ENCODE results near the gene LRRK1. TPM values are rescaled to one million over a fixed set of nuclear protein-coding genes. Genes with fewer than 3 reads are reported as not detected.

The LRRK1 gene
- total and polyA plus RNA-seq, 2 of the 4 experiments (the other 2 are of a cell fraction): 3.0 to 5.8 TPM

GRCh38 chr15:101108461-101108775, 189.3 kb downstream of the LRRK1 start:
- Histone ChIP-seq H2AFZ (replicated peaks; ENCODE audit: low read length, poor library complexity) (no peak overlapping the region), H2BK15ac (ENCODE audit: low read depth, low read length) (no peak overlapping the region), H3K9me1 (ENCODE audit: insufficient read depth, low read length) (peaks cover 9% of the 10 kb centered on the region; the same call in 1 of the 2 replicates), H3K79me1 (ENCODE audit: low read depth in 1 of 2, low read length in 2 of 2) (no peaks in the 10 kb centered on the region), H3K56ac (ENCODE audit: extremely low read depth, insufficient read depth, low read length) (no peak overlapping the region), H4K20me1 (ENCODE audit: insufficient read depth, low read length) (no peaks in the 10 kb centered on the region), H2AK5ac (ENCODE audit: low read depth, low read length) (no peak overlapping the region), H3K36me3 (ENCODE audit: control insufficient read depth, insufficient read depth, low read length) (no peaks in the 10 kb centered on the region), H3K4me3 (ENCODE audit: insufficient read depth, low read depth, low read length) (no peak overlapping the region), H3K27ac (ENCODE audit: insufficient read depth, low read length) (no peak overlapping the region), H4K8ac (ENCODE audit: low read depth in 2 of 2, low read length in 2 of 2) (no peak overlapping the region), H3K9me3 (ENCODE audit: control insufficient read depth, insufficient read depth, low read length) (no peaks in the 10 kb centered on the region), H3K14ac (replicated peaks; ENCODE audit: low read depth, low read length) (no peak overlapping the region), H3K23ac (ENCODE audit: low read depth, low read length) (no peak overlapping the region), H2BK20ac (ENCODE audit: low read depth, low read length) (no peak overlapping the region), H3K9ac (ENCODE audit: low read depth, low read length) (no peak overlapping the region), H2BK5ac (ENCODE audit: low read depth, low read length, poor library complexity, severe bottlenecking) (no peak overlapping the region), H3K18ac (ENCODE audit: low read depth, low read length) (no peak overlapping the region), H2AK9ac (replicated peaks; ENCODE audit: low read depth, low read length, poor library complexity) (no peak overlapping the region), H4K91ac (ENCODE audit: insufficient read depth, low read depth, low read length) (no peak overlapping the region), H3K4ac (ENCODE audit: low read depth, low read length) (no peak overlapping the region), H2BK120ac (ENCODE audit: low read depth, low read length) (no peak overlapping the region), H3K4me1 (ENCODE audit: control insufficient read depth, insufficient read depth, low read length) (peaks cover 8% of the 10 kb centered on the region), H3K4me2 (ENCODE audit: low read depth, low read length) (no peak overlapping the region), H4K5ac (ENCODE audit: low read depth, low read length) (no peak overlapping the region), H3K27me3 (ENCODE audit: control insufficient read depth, insufficient read depth, low read length) (no peaks in the 10 kb centered on the region)
- intact Hi-C loops (cut with micrococcal nuclease) (no loop called here), in situ Hi-C loops (cut with MboI; ENCODE audit: low sequenced_read_pairs) (no loop called here), dilution Hi-C loops (cut with HindIII; ENCODE audit: low sequenced_read_pairs, unreplicated experiment) (no loop called here)
- BruUV-seq (replicated peaks): no TSS peak
- CTCF ChIA-PET: no interaction called here
- ATAC-seq (ENCODE audit: low read depth): no peak
- DNase-seq: no peak
- TF ChIP-seq ELK1 (IDR thresholded peaks at IDR 0.05; ENCODE audit: borderline replicate concordance, low read depth, low read length) (no peak), FOS (IDR thresholded peaks at IDR 0.05; ENCODE audit: low read depth, low read length) (no peak), CHD1 (IDR thresholded peaks at IDR 0.05; ENCODE audit: low read depth, low read length) (no peak), POLR2A (IDR thresholded peaks at IDR 0.05; ENCODE audit: low read depth, low read length) (no peak), NFE2L2 (IDR thresholded peaks at IDR 0.05; ENCODE audit: low read depth, low read length) (no peak), RAD21 (IDR thresholded peaks at IDR 0.05; ENCODE audit: low read length) (no peak), RFX5 (IDR thresholded peaks at IDR 0.05; ENCODE audit: low read depth, low read length) (no peak)
- TF ChIP-seq, protein P1, sequence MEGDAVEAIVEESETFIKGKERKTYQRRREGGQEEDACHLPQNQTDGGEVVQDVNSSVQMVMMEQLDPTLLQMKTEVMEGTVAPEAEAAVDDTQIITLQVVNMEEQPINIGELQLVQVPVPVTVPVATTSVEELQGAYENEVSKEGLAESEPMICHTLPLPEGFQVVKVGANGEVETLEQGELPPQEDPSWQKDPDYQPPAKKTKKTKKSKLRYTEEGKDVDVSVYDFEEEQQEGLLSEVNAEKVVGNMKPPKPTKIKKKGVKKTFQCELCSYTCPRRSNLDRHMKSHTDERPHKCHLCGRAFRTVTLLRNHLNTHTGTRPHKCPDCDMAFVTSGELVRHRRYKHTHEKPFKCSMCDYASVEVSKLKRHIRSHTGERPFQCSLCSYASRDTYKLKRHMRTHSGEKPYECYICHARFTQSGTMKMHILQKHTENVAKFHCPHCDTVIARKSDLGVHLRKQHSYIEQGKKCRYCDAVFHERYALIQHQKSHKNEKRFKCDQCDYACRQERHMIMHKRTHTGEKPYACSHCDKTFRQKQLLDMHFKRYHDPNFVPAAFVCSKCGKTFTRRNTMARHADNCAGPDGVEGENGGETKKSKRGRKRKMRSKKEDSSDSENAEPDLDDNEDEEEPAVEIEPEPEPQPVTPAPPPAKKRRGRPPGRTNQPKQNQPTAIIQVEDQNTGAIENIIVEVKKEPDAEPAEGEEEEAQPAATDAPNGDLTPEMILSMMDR (conservative IDR thresholded peaks at IDR 0.05; ENCODE audit: low read depth, low read length): no peak
- POLR2A ChIA-PET (ENCODE audit: unreplicated experiment): no interaction called here
- WGBS, 2 experiments (ENCODE audit: extremely low coverage in 2 of 2, insufficient read length in 1 of 2): 100% methylated on average over 1 of the region's 10 CpGs; no CpG with 5 or more reads in 1 of the 2 experiments
